Activated CD4-positive, alpha-beta memory T cell treated with anti-CD3 and anti-CD28 coated beads for 36 hours (primary cell): Measurements from ENCODE around the gene NLRP5. TPM values are rescaled to one million over a fixed set of nuclear protein-coding genes. Genes with fewer than 3 reads are reported as not detected.
"Not testable (repeated sequence)": the region's sequence is repeated elsewhere in the genome, so short reads cannot be mapped to it uniquely, and the experiment has no call there.

Source experiments
- CTCF ChIA-PET: fragments of 350-600 bp; sonication (Branson Sonifier 250); formaldehyde crosslinking; loops from one replicate; lab custom pipeline; 2021; ENCODE audit warnings: antibody characterized with exemption, inconsistent platforms; lab: Charles Lee
- POLR2A ChIA-PET: fragments of 350-600 bp; sonication (Branson Sonifier 250); formaldehyde crosslinking; loops from one replicate; lab custom pipeline; 2021; ENCODE audit warnings: antibody characterized with exemption; lab: Charles Lee
- DNase-seq: peaks from one replicate; pipeline ENCODE4 v3.0.0-alpha.2; 2020
- H3K27ac Mint-ChIP-seq: one replicate; pipeline ENCODE4 v1.8.0; 2021; ENCODE audit warnings: mixed read lengths
- H3K27me3 Mint-ChIP-seq: one replicate; pipeline ENCODE4 v1.8.0; 2021; ENCODE audit warnings: mixed read lengths
- H3K36me3 Mint-ChIP-seq: one replicate; pipeline ENCODE4 v1.8.0; 2021; ENCODE audit warnings: mixed read lengths
- H3K4me1 Mint-ChIP-seq: one replicate; pipeline ENCODE4 v1.8.0; 2021; ENCODE audit warnings: low read depth, mixed read lengths
- H3K4me3 Mint-ChIP-seq: one replicate; pipeline ENCODE4 v1.8.0; 2021; ENCODE audit warnings: mild to moderate bottlenecking, mixed read lengths
- H3K9me3 Mint-ChIP-seq: one replicate; pipeline ENCODE4 v1.8.0; 2021; ENCODE audit warnings: mixed read lengths
- intact Hi-C: fragments of 100-400 bp; cut with micrococcal nuclease; formaldehyde crosslinking; loops from one replicate; pipeline ENCODE4 v1.15.1; 2023
- total RNA-seq, 2 experiments: library from RNA; stranded (reverse); gene quantifications; one replicate each; pipeline ENCODE4 v1.2.3, GENCODE V29; 2021

The NLRP5 gene
- total RNA-seq, 2 experiments from 2014 or later = not detected

- Mint-ChIP-seq H3K27ac (no peak overlapping the region), H3K4me3 (no peak overlapping the region), H3K4me1 (no peaks in the 10 kb centered on the region), H3K27me3 (peaks cover 3% of the 10 kb centered on the region), H3K9me3 (peaks cover 18% of the 10 kb centered on the region), H3K36me3 (no peaks in the 10 kb centered on the region)
- CTCF ChIA-PET = no interaction called here
- POLR2A ChIA-PET = no interaction called here
- DNase-seq = no peak
- intact Hi-C loops = no loop called here
These were observed 6.9 kb downstream of the NLRP5 start for GRCh38 chr19:55993492-55993891.

- H3K27me3 Mint-ChIP-seq = no peaks in the 10 kb centered on the region
- DNase-seq = no peak
- H3K27ac Mint-ChIP-seq = no peak overlapping the region
- CTCF ChIA-PET = no interaction called here
- intact Hi-C loops = no loop called here
- H3K4me3 Mint-ChIP-seq = no peak overlapping the region
- no peaks in the 10 kb centered on the region for H3K4me1 Mint-ChIP-seq
- H3K36me3 Mint-ChIP-seq = no peaks in the 10 kb centered on the region
- POLR2A ChIA-PET = no interaction called here
- peaks cover 14% of the 10 kb centered on the region for H3K9me3 Mint-ChIP-seq
These were observed 28.2 kb downstream of the NLRP5 start for GRCh38 chr19:56014765-56015164.

GRCh38 chr19:56015756-56016155 is 29.2 kb downstream of the NLRP5 start:
- intact Hi-C loops = no loop called here
- Mint-ChIP-seq H3K36me3 (no peaks in the 10 kb centered on the region), H3K4me1 (no peaks in the 10 kb centered on the region), H3K9me3 (peaks cover 10% of the 10 kb centered on the region), H3K4me3 (no peak overlapping the region), H3K27me3 (no peaks in the 10 kb centered on the region), H3K27ac (no peak overlapping the region)
- CTCF ChIA-PET = interaction anchor here (1.3 kb wide), 1 partner anchor 50 kb away, joined by 4 read pairs; no protein-coding TSS in a partner anchor
- POLR2A ChIA-PET = no interaction called here
- no peak for DNase-seq

- H3K36me3 Mint-ChIP-seq, DNase-seq, H3K27ac Mint-ChIP-seq, intact Hi-C loops, H3K4me1 Mint-ChIP-seq, H3K4me3 Mint-ChIP-seq, H3K27me3 Mint-ChIP-seq, CTCF ChIA-PET, POLR2A ChIA-PET: not testable (repeated sequence)
- peaks cover 13% of the 10 kb centered on the region for H3K9me3 Mint-ChIP-seq
These were observed 32.8 kb downstream of the NLRP5 start for GRCh38 chr19:56019325-56019724.

GRCh38 chr19:56020355-56020975 is 33.9 kb downstream of the NLRP5 start:
- H3K27ac Mint-ChIP-seq, H3K4me1 Mint-ChIP-seq, DNase-seq, H3K4me3 Mint-ChIP-seq, H3K36me3 Mint-ChIP-seq, CTCF ChIA-PET, H3K27me3 Mint-ChIP-seq, intact Hi-C loops, POLR2A ChIA-PET: not testable (repeated sequence)
- peaks cover 11% of the 10 kb centered on the region for H3K9me3 Mint-ChIP-seq

- no peaks in the 10 kb centered on the region for H3K4me1 Mint-ChIP-seq
- peaks cover 11% of the 10 kb centered on the region for H3K9me3 Mint-ChIP-seq
- POLR2A ChIA-PET = no interaction called here
- no peak overlapping the region for H3K4me3 Mint-ChIP-seq
- peaks cover 3% of the 10 kb centered on the region for H3K27me3 Mint-ChIP-seq
- CTCF ChIA-PET = no interaction called here
- no peaks in the 10 kb centered on the region for H3K36me3 Mint-ChIP-seq
- intact Hi-C loops = no loop called here
- DNase-seq = no peak
- no peak overlapping the region for H3K27ac Mint-ChIP-seq
These were observed 40.2 kb downstream of the NLRP5 start for GRCh38 chr19:56026769-56027168.

GRCh38 chr19:56053596-56053995 is 67.0 kb downstream of the NLRP5 start:
- Mint-ChIP-seq H3K4me1 (no peaks in the 10 kb centered on the region), H3K9me3 (peaks cover 4% of the 10 kb centered on the region), H3K4me3 (no peak overlapping the region), H3K27ac (no peak overlapping the region), H3K27me3 (peaks cover 14% of the 10 kb centered on the region), H3K36me3 (no peaks in the 10 kb centered on the region)
- no peak for DNase-seq
- intact Hi-C loops = no loop called here
- CTCF ChIA-PET = interaction anchor here (1.2 kb wide), 1 partner anchor 12 kb away, joined by 3 read pairs; no protein-coding TSS in a partner anchor
- POLR2A ChIA-PET = no interaction called here

GRCh38 chr19:56066152-56067023 is 79.8 kb downstream of the NLRP5 start:
- intact Hi-C loops = no loop called here
- Mint-ChIP-seq H3K27me3 (peaks cover 28% of the 10 kb centered on the region), H3K4me3 (peak overlapping the region; percentile 48), H3K36me3 (no peaks in the 10 kb centered on the region), H3K4me1 (peaks cover 10% of the 10 kb centered on the region), H3K9me3 (no peaks in the 10 kb centered on the region), H3K27ac (no peak overlapping the region)
- CTCF ChIA-PET = interaction anchor here (0.6 to 4.3 kb wide), 42 partner anchors 10 to 1584 kb away, joined by 3 to 40 read pairs (median 3); partner anchors contain the start of gene GALP
- DNase-seq = peak; percentile 70
- POLR2A ChIA-PET = no interaction called here

- H3K27me3 Mint-ChIP-seq = peaks cover 13% of the 10 kb centered on the region
- no peak overlapping the region for H3K27ac Mint-ChIP-seq
- DNase-seq = no peak
- H3K4me3 Mint-ChIP-seq = no peak overlapping the region
- intact Hi-C loops = no loop called here
- ChIA-PET POLR2A (no interaction called here), CTCF (interaction anchor here (1.9 kb wide), 1 partner anchor 183 kb away, joined by 6 read pairs; no protein-coding TSS in a partner anchor)
- H3K36me3 Mint-ChIP-seq = no peaks in the 10 kb centered on the region
- H3K4me1 Mint-ChIP-seq = peaks cover 10% of the 10 kb centered on the region
- no peaks in the 10 kb centered on the region for H3K9me3 Mint-ChIP-seq
These were observed 83.1 kb downstream of the NLRP5 start for GRCh38 chr19:56069642-56070041.

GRCh38 chr19:56071151-56071550 is 84.6 kb downstream of the NLRP5 start:
- H3K27ac Mint-ChIP-seq = no peak overlapping the region
- no peaks in the 10 kb centered on the region for H3K9me3 Mint-ChIP-seq
- peaks cover 7% of the 10 kb centered on the region for H3K4me1 Mint-ChIP-seq
- intact Hi-C loops = no loop called here
- H3K27me3 Mint-ChIP-seq = peaks cover 6% of the 10 kb centered on the region
- ChIA-PET CTCF (interaction anchor here (1.1 to 2.5 kb wide), 2 partner anchors 10 to 262 kb away, joined by 3 to 8 read pairs; no protein-coding TSS in a partner anchor), POLR2A (interaction anchor here (0.6 kb wide), 1 partner anchor 14 kb away, joined by 3 read pairs; no protein-coding TSS in a partner anchor)
- no peaks in the 10 kb centered on the region for H3K36me3 Mint-ChIP-seq
- no peak for DNase-seq
- H3K4me3 Mint-ChIP-seq = no peak overlapping the region

GRCh38 chr19:56076498-56076897 is 89.9 kb downstream of the NLRP5 start:
- H3K27me3 Mint-ChIP-seq = peaks cover 7% of the 10 kb centered on the region
- H3K9me3 Mint-ChIP-seq = peaks cover 2% of the 10 kb centered on the region
- no peaks in the 10 kb centered on the region for H3K36me3 Mint-ChIP-seq
- intact Hi-C loops = loop anchor here (5.0 kb wide), 1 partner anchor 276 kb away; no protein-coding TSS in a partner anchor
- ChIA-PET CTCF (interaction anchor here (1.1 to 5.1 kb wide), 14 partner anchors 9 to 322 kb away, joined by 3 to 38 read pairs (median 5); no protein-coding TSS in a partner anchor), POLR2A (no interaction called here)
- peaks cover 9% of the 10 kb centered on the region for H3K4me1 Mint-ChIP-seq
- H3K4me3 Mint-ChIP-seq = no peak overlapping the region
- H3K27ac Mint-ChIP-seq = no peak overlapping the region
- DNase-seq = peak; percentile 49

- Mint-ChIP-seq H3K36me3 (no peaks in the 10 kb centered on the region), H3K4me3 (no peak overlapping the region), H3K9me3 (peaks cover 2% of the 10 kb centered on the region), H3K4me1 (peaks cover 12% of the 10 kb centered on the region), H3K27me3 (peaks cover 6% of the 10 kb centered on the region), H3K27ac (no peak overlapping the region)
- intact Hi-C loops = loop anchor here (1.0 to 5.0 kb wide), 4 partner anchors 93 to 273 kb away; no protein-coding TSS in a partner anchor
- CTCF ChIA-PET = interaction anchor here (0.6 to 5.1 kb wide), 8 partner anchors 14 to 1139 kb away, joined by 3 to 38 read pairs (median 11); no protein-coding TSS in a partner anchor
- DNase-seq = no peak
- POLR2A ChIA-PET = no interaction called here
These were observed 93.0 kb downstream of the NLRP5 start for GRCh38 chr19:56079609-56080008.
